ENCODE measurements around the gene SMPX. TPM values are rescaled to one million over a fixed set of nuclear protein-coding genes. Genes with fewer than 3 reads are reported as not detected.

Gene SMPX
- total RNA-seq, 1 donor from 2014 or later, result not detected

GRCh38 chrX:21711129-21711847, 46.6 kb downstream of the SMPX start:
- ATAC-seq, result no peak

- no peak for ATAC-seq
These were observed 49.8 kb downstream of the SMPX start for GRCh38 chrX:21708116-21708515.

GRCh38 chrX:21705225-21705624, 52.7 kb downstream of the SMPX start:
- no peak for ATAC-seq

- ATAC-seq, result no peak
These were observed 55.2 kb downstream of the SMPX start for GRCh38 chrX:21702725-21703124.

GRCh38 chrX:21700967-21701366, 56.9 kb downstream of the SMPX start:
- ATAC-seq, result no peak

GRCh38 chrX:21700275-21700674, 57.6 kb downstream of the SMPX start:
- no peak for ATAC-seq

- no peak for ATAC-seq
These were observed 58.8 kb downstream of the SMPX start for GRCh38 chrX:21699136-21699535.

GRCh38 chrX:21698272-21698671, 59.6 kb downstream of the SMPX start:
- no peak for ATAC-seq

- no peak for ATAC-seq
These were observed 66.4 kb downstream of the SMPX start for GRCh38 chrX:21691512-21692018.

- no peak for ATAC-seq
These were observed 74.0 kb downstream of the SMPX start for GRCh38 chrX:21683941-21684340.

- no peak for ATAC-seq
These were observed 79.8 kb downstream of the SMPX start for GRCh38 chrX:21678048-21678612.

- ATAC-seq, result no peak
These were observed 82.0 kb downstream of the SMPX start for GRCh38 chrX:21675931-21676330.

- ATAC-seq, result no peak
These were observed 83.3 kb downstream of the SMPX start for GRCh38 chrX:21674430-21675186.

GRCh38 chrX:21666679-21667078, 91.2 kb downstream of the SMPX start:
- ATAC-seq, result no peak

GRCh38 chrX:21666252-21666651, 91.7 kb downstream of the SMPX start:
- ATAC-seq, result no peak

GRCh38 chrX:21662761-21663160, 95.2 kb downstream of the SMPX start:
- ATAC-seq, result no peak

GRCh38 chrX:21661316-21661715, 96.6 kb downstream of the SMPX start:
- ATAC-seq, result no peak

- no peak for ATAC-seq
These were observed 97.8 kb downstream of the SMPX start for GRCh38 chrX:21660156-21660555.

- ATAC-seq, result no peak
These were observed 98.6 kb downstream of the SMPX start for GRCh38 chrX:21659320-21659719.

- ATAC-seq, result no peak
These were observed 99.2 kb downstream of the SMPX start for GRCh38 chrX:21658746-21659145.

GRCh38 chrX:21658152-21658737, 99.7 kb downstream of the SMPX start, which contains the start of gene KLHL34:
Gene KLHL34 (minus strand): TSS chrX:21658330. CDS start chrX:21657788, 542 bp downstream.
- ATAC-seq, result no peak

- ATAC-seq, result no peak
These were observed 100.4 kb downstream of the SMPX start for GRCh38 chrX:21657318-21658151.
